K562 (cell line): ENCODE data around the gene CCDC187. TPM values are rescaled to one million over a fixed set of nuclear protein-coding genes. Genes with fewer than 3 reads are reported as not detected.
A peak's percentile ranks its signal among the peaks of the same experiment; 100 is the strongest.

Experiments used
- BMI1 ChIP-seq: fragments of 150-350 bp; IDR thresholded peaks from 2 replicates; pipeline ENCODE4 v1.6.1; 2014; ENCODE audit warnings: low read length
- CBFB ChIP-seq: sonication (generic); formaldehyde crosslinking; IDR thresholded peaks from 2 replicates; pipeline ENCODE4 v1.4.0; 2020; ENCODE audit warnings: mild to moderate bottlenecking, missing genetic modification reagents
- DPF2 ChIP-seq: fragments of 450-650 bp; IDR thresholded peaks from 2 replicates; pipeline ENCODE4 v1.6.1; 2016
- E2F3 ChIP-seq: fragments of 250-450 bp; sonication (Bioruptor Pico); IDR thresholded peaks from 2 replicates; pipeline ENCODE4 v1.4.0; 2020; ENCODE audit warnings: mild to moderate bottlenecking
- GTF2A2 ChIP-seq: IDR thresholded peaks from 2 replicates; pipeline ENCODE4 v1.6.1; 2016; ENCODE audit warnings: mild to moderate bottlenecking, missing genetic modification characterization, missing compliant biosample characterization
- HDAC1 ChIP-seq, 2 experiments: fragments of 450-650 bp; IDR thresholded peaks; 2 replicates each; pipeline ENCODE4 v1.6.1; 2016 to 2017; ENCODE audit warnings: inconsistent platforms in 1 of 2, mild to moderate bottlenecking in 1 of 2, moderate library complexity in 1 of 2
- HDAC2 ChIP-seq: fragments of 450-650 bp; IDR thresholded peaks from 2 replicates; pipeline ENCODE4 v1.6.1; 2016; ENCODE audit warnings: mild to moderate bottlenecking
- HMG20A ChIP-seq: fragments of 450-650 bp; formaldehyde crosslinking; conservative IDR thresholded peaks from 2 replicates; pipeline ENCODE4 v1.4.0; 2020; ENCODE audit warnings: mild to moderate bottlenecking, mixed read lengths
- KDM1A ChIP-seq, 2 experiments: fragments of 450-650 bp; IDR thresholded peaks; 2 replicates each; pipeline ENCODE4 v1.6.1; 2016; ENCODE audit warnings: mild to moderate bottlenecking in 2 of 2
- KLF6 ChIP-seq: fragments of 250-450 bp; sonication (Bioruptor Pico); IDR thresholded peaks from 2 replicates; pipeline ENCODE4 v1.4.0; 2020; ENCODE audit warnings: mild to moderate bottlenecking, moderate library complexity, borderline replicate concordance
- NFYB ChIP-seq: IDR thresholded peaks from 2 replicates; pipeline ENCODE4 v1.6.1; 2011; ENCODE audit warnings: mild to moderate bottlenecking, moderate library complexity; ENCODE audit not compliant: insufficient read length; ENCODE audit errors: extremely low read depth
- PHB ChIP-seq: fragments of 250-450 bp; sonication (Bioruptor Pico); IDR thresholded peaks from 2 replicates; pipeline ENCODE4 v1.5.0; 2021
- POLR2A ChIP-seq: fragments of 450-650 bp; conservative IDR thresholded peaks from 2 replicates; pipeline ENCODE4 v1.6.1; 2016
- ZKSCAN1 ChIP-seq: fragments of 150-350 bp; IDR thresholded peaks from 2 replicates; pipeline ENCODE4 v1.6.1; 2016; ENCODE audit warnings: low read depth, low read length
- ZNF12 ChIP-seq: sonication (generic); formaldehyde crosslinking; IDR thresholded peaks from 2 replicates; pipeline ENCODE4 v1.4.0; 2020; ENCODE audit warnings: mild to moderate bottlenecking, missing genetic modification reagents
- ZNF384 ChIP-seq: IDR thresholded peaks from 2 replicates; pipeline ENCODE4 v1.6.1; 2012; ENCODE audit warnings: low read depth, low read length, improper control_type of control experiment
- ZNF766 ChIP-seq: fragments of 200-800 bp; sonication (Bioruptor generic); conservative IDR thresholded peaks from 2 replicates; pipeline ENCODE4 v1.6.1; 2016; ENCODE audit warnings: missing genetic modification characterization, missing compliant biosample characterization
- ZNF830 ChIP-seq: fragments of 250-450 bp; sonication (Bioruptor Pico); IDR thresholded peaks from 2 replicates; pipeline ENCODE4 v1.5.0; 2021; ENCODE audit warnings: mild to moderate bottlenecking
- polyA plus RNA-seq, 8 experiments: library from polyadenylated mRNA; depleted of rRNA in 4 of 8; stranded (reverse) in 5 of 8; unstranded in 3 of 8; fragments of >200 nt; fragmentation: Nextera tagmentation in 2 of 8; fragmentation: Illumina TruSeq in 1 of 8; extraction: Ambion mirVana in 2 of 8; extraction: Trizol in 1 of 8; gene quantifications; 2 replicates each; pipeline versions ENCODE4 v1.2.1 to v1.2.3, GENCODE V29; 2011 to 2014; ENCODE audit warnings: inconsistent platforms in 1 of 8, missing spikeins in 1 of 8
- total RNA-seq, 7 experiments: library from RNA; depleted of rRNA in 6 of 7; stranded (reverse); fragments of >200 nt in 6 of 7; fragmentation: Illumina TruSeq in 2 of 7; extraction: Trizol in 2 of 7; gene quantifications; 2 replicates each; pipeline versions ENCODE4 v1.2.1 to v1.2.3, GENCODE V29; 2011 to 2021; ENCODE audit warnings: low replicate concordance in 1 of 7
- TF ChIP-seq, protein P1 (sequence below), 2 experiments: fragments of 200-800 bp in 1 of 2; sonication (Bioruptor generic) in 1 of 2; sonication (generic) in 1 of 2; formaldehyde crosslinking in 1 of 2; IDR thresholded peaks in 1 of 2; conservative IDR thresholded peaks in 1 of 2; 2 replicates each; pipeline versions ENCODE4 v1.5.0 to v1.6.1; 2016 to 2020; ENCODE audit warnings: missing compliant biosample characterization in 1 of 2, missing genetic modification characterization in 1 of 2, missing genetic modification reagents in 1 of 2
- TF ChIP-seq, protein P2 (sequence below), 2 experiments: fragments of 450-650 bp in 1 of 2; sonication (generic) in 1 of 2; formaldehyde crosslinking in 1 of 2; IDR thresholded peaks in 1 of 2; conservative IDR thresholded peaks in 1 of 2; 2 replicates each; pipeline versions ENCODE4 v1.6.1 to v1.8.1; 2016 to 2023; ENCODE audit warnings: mild to moderate bottlenecking in 2 of 2, moderate library complexity in 2 of 2, inconsistent platforms in 1 of 2, missing genetic modification reagents in 1 of 2
- TF ChIP-seq, protein P3 (sequence below): fragments of 250-450 bp; sonication (Bioruptor Pico); IDR thresholded peaks from 2 replicates; pipeline ENCODE4 v1.8.0; 2022; ENCODE audit warnings: inconsistent platforms, mild to moderate bottlenecking, moderate library complexity, borderline replicate concordance
- TF ChIP-seq, protein P4 (sequence below): sonication (generic); formaldehyde crosslinking; IDR thresholded peaks from 2 replicates; pipeline ENCODE4 v1.8.0; 2022; ENCODE audit warnings: mild to moderate bottlenecking, missing genetic modification reagents

The CCDC187 gene
- total and polyA plus RNA-seq, 9 of the 15 experiments (the other 6 are each of a cell fraction or from before 2014, with no cell fraction given) = not detected

DNA sequence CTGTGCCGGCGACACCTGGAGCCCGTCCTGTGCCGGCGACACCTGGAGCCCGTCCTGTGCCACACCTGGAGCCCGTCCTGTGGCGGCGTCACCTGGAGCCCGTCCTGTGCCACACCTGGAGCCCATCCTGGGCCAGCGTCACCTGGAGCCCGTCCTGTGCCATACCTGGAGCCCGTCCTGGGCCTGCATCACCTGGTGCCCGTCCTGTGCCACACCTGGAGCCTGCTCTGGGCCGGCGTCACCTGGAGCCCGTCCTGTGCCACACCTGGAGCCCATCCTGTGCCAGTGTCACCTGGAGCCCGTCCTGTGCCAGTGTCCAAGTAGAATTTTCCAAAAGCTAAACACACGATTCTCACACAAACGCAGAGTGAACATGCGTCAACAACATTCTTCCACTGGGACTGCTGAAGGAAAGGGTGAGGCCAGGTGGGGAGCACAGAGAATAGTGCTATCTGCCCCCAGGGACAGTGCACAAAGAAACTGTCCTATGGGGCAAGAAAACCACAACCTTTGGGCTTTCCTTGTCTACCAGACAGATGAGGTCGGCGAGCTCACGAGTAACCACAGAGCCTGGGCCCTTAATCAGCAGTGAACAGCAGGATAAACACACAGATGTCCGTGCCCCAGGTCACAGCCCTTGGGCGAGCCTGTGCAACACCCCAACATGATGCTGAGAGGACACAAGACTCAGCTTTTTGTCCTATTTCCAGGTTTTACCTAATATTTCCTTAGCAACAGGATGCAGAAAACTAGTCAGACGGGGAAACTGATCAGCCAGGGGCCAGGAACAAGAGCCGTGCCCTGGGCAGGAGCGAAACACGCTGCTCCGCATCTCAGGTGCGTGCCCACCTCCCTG is 66.2 kb downstream of the CCDC187 start (continued):
- TF ChIP-seq, protein P1, sequence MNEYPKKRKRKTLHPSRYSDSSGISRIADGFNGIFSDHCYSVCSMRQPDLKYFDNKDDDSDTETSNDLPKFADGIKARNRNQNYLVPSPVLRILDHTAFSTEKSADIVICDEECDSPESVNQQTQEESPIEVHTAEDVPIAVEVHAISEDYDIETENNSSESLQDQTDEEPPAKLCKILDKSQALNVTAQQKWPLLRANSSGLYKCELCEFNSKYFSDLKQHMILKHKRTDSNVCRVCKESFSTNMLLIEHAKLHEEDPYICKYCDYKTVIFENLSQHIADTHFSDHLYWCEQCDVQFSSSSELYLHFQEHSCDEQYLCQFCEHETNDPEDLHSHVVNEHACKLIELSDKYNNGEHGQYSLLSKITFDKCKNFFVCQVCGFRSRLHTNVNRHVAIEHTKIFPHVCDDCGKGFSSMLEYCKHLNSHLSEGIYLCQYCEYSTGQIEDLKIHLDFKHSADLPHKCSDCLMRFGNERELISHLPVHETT (CRISPR knock-in tag; conservative IDR thresholded peaks at IDR 0.05 in 1 of 2, IDR thresholded peaks at IDR 0.05 in 1 of 2) = peak in 1 of 2 experiments; percentile 53; a peak in 1 of 4 replicates
- peak; percentile 65; the same call in 1 of the 2 replicates for TF ChIP-seq HDAC2
- TF ChIP-seq ZKSCAN1 = peak; percentile 82
- TF ChIP-seq ZNF766 (CRISPR knock-in tag) = peak; percentile 79
- TF ChIP-seq, protein P2, sequence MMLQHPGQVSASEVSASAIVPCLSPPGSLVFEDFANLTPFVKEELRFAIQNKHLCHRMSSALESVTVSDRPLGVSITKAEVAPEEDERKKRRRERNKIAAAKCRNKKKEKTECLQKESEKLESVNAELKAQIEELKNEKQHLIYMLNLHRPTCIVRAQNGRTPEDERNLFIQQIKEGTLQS (IDR thresholded peaks at IDR 0.05) = 0 out of 2 replicates have a peak, but pooled peaks have one; percentile 8
- TF ChIP-seq, protein P2 (CRISPR knock-in tag; conservative IDR thresholded peaks at IDR 0.05) = 0 out of 2 replicates have a peak, but pooled peaks have one; percentile 23
- no peak for TF ChIP-seq ZNF384
- no peak for TF ChIP-seq HMG20A (CRISPR knock-in tag)
- peak in 1 of 2 experiments; percentile 53; a peak in 1 of 4 replicates for TF ChIP-seq HDAC1 (IDR thresholded peaks at IDR 0.05)
- TF ChIP-seq CBFB = peak; percentile 98
- no peak for TF ChIP-seq POLR2A
- TF ChIP-seq DPF2 = peak; percentile 79
- no peak for TF ChIP-seq PHB
- TF ChIP-seq, protein P3, sequence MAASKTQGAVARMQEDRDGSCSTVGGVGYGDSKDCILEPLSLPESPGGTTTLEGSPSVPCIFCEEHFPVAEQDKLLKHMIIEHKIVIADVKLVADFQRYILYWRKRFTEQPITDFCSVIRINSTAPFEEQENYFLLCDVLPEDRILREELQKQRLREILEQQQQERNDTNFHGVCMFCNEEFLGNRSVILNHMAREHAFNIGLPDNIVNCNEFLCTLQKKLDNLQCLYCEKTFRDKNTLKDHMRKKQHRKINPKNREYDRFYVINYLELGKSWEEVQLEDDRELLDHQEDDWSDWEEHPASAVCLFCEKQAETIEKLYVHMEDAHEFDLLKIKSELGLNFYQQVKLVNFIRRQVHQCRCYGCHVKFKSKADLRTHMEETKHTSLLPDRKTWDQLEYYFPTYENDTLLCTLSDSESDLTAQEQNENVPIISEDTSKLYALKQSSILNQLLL (CRISPR knock-in tag) = no peak
- TF ChIP-seq BMI1 = no peak
- no peak for TF ChIP-seq GTF2A2 (tag)
- TF ChIP-seq ZNF830 (CRISPR knock-in tag) = no peak
- TF ChIP-seq, protein P4, sequence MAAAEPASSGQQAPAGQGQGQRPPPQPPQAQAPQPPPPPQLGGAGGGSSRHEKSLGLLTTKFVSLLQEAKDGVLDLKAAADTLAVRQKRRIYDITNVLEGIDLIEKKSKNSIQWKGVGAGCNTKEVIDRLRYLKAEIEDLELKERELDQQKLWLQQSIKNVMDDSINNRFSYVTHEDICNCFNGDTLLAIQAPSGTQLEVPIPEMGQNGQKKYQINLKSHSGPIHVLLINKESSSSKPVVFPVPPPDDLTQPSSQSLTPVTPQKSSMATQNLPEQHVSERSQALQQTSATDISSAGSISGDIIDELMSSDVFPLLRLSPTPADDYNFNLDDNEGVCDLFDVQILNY (CRISPR knock-in tag) = peak; percentile 85; the same call in 1 of the 2 replicates
- TF ChIP-seq KLF6 (CRISPR knock-in tag) = no peak
- TF ChIP-seq NFYB = no peak
- TF ChIP-seq KDM1A (IDR thresholded peaks at IDR 0.05) = peak; percentile 71 to 85; a peak in 3 of 4 replicates
- TF ChIP-seq ZNF12 (CRISPR knock-in tag) = peak; percentile 91; the same call in 1 of the 2 replicates
- no peak for TF ChIP-seq E2F3 (CRISPR knock-in tag)
